DOHH2 (cell line): ENCODE measurements around the gene AUTS2.

Experiments used
- H3F3A ChIP-seq: fragments of 200-600 bp; sonication (generic), shearing (Covaris generic); 2 replicates; pipeline ENCODE4 v1.6.0; 2016; ENCODE audit warnings: antibody characterized with exemption, mild to moderate bottlenecking; ENCODE audit not compliant: control insufficient read depth, insufficient read depth
- H3K27ac ChIP-seq: fragments of 200-600 bp; sonication (generic); 2 replicates; pipeline ENCODE4 v1.5.1; 2014; ENCODE audit warnings: low read depth, mild to moderate bottlenecking, low read length, moderate library complexity
- H3K27me3 ChIP-seq: fragments of 200-600 bp; sonication (generic); 2 replicates; pipeline ENCODE4 v1.6.1; 2014; ENCODE audit warnings: mild to moderate bottlenecking, low read length, mixed read lengths; ENCODE audit not compliant: control insufficient read depth
- H3K36me3 ChIP-seq: fragments of 200-600 bp; sonication (generic); 2 replicates; pipeline ENCODE4 v1.6.1; 2014; ENCODE audit warnings: mild to moderate bottlenecking, low read length, moderate library complexity, mixed read lengths; ENCODE audit not compliant: control insufficient read depth
- H3K4me1 ChIP-seq: fragments of 200-600 bp; sonication (generic); 2 replicates; pipeline ENCODE4 v1.6.1; 2014; ENCODE audit warnings: mild to moderate bottlenecking, low read length, mixed read lengths; ENCODE audit not compliant: control insufficient read depth
- H3K4me2 ChIP-seq: fragments of 200-600 bp; sonication (generic); 2 replicates; pipeline ENCODE4 v1.6.0; 2014; ENCODE audit warnings: mild to moderate bottlenecking, low read length, moderate library complexity
- H3K4me3 ChIP-seq: fragments of 200-600 bp; sonication (generic); 2 replicates; pipeline ENCODE4 v1.5.1; 2014; ENCODE audit warnings: mild to moderate bottlenecking, low read length, mixed read lengths
- H3K79me2 ChIP-seq: fragments of 200-600 bp; sonication (generic); 2 replicates; pipeline ENCODE4 v1.6.1; 2014; ENCODE audit warnings: mild to moderate bottlenecking, low read length, mixed read lengths; ENCODE audit not compliant: control insufficient read depth
- H3K9me2 ChIP-seq: fragments of 200-600 bp; sonication (generic); replicated peaks from 2 replicates; pipeline ENCODE4 v1.6.1; 2014; ENCODE audit warnings: mild to moderate bottlenecking, low read length, mixed read lengths; ENCODE audit not compliant: control insufficient read depth
- H3K9me3 ChIP-seq: fragments of 200-600 bp; sonication (generic); 2 replicates; pipeline ENCODE4 v1.6.1; 2014; ENCODE audit warnings: antibody characterized with exemption, low read length, mixed read lengths; ENCODE audit not compliant: control insufficient read depth, insufficient read depth
- H4K20me1 ChIP-seq: fragments of 200-600 bp; sonication (generic); 2 replicates; pipeline ENCODE4 v1.6.0; 2014; ENCODE audit warnings: low read depth, mild to moderate bottlenecking, antibody characterized with exemption, low read length, moderate library complexity; ENCODE audit not compliant: control insufficient read depth, insufficient read depth
- EZH2phosphoT487 ChIP-seq: fragments of 200-600 bp; sonication (generic); IDR thresholded peaks from 2 replicates; pipeline ENCODE4 v1.6.1; 2017; ENCODE audit warnings: borderline replicate concordance, mild to moderate bottlenecking, antibody characterized with exemption, low read length, moderate library complexity, mixed read lengths
- TF ChIP-seq, protein P1 (sequence below): fragments of 200-600 bp; sonication (generic); IDR thresholded peaks from one replicate; pipeline ENCODE4 v1.5.1; 2014; ENCODE audit warnings: antibody characterized with exemption, mild to moderate bottlenecking, low read depth, low read length; ENCODE audit not compliant: poor library complexity, severe bottlenecking

Gene AUTS2

DNA sequence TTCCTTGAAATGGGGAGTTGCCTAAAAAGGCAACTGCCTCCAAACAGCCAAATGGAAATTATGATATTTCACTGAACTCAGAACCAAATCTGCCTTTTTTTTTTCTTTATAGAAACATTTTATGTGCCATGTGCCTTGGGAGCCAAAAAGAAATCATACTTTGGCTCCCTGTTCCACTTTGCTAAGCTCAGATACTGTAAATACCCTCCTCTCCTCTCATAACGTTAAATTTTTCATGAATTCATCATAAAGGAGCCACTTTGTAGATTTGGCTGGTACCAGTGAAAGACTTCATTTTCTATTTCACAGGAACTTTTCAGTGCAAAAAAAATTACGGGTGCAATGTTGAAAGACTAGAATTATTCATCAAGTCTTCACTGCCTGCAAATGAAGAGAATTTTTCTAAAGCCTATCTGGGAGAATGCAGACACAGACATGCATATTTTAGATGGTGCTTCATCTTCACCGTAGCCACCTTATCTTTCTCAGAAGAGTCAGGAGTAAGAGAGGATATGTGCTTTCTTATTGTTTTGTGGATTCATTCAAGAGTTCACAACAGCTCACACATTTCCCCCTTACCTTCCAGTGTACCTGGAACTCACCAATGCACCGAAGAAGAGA, 791.4 kb downstream of the AUTS2 start:
- H3K27me3 ChIP-seq, result no peaks in the 10 kb centered on the region
- H3K9me2 ChIP-seq, result no peaks in the 10 kb centered on the region
- no peaks in the 10 kb centered on the region for H3K79me2 ChIP-seq
- no peaks in the 10 kb centered on the region for H3K4me1 ChIP-seq
- no peak overlapping the region for H3K4me2 ChIP-seq
- H3K36me3 ChIP-seq, result no peaks in the 10 kb centered on the region
- no peak overlapping the region for H3K4me3 ChIP-seq
- H3K27ac ChIP-seq, result no peak overlapping the region
- no peaks in the 10 kb centered on the region for H3F3A ChIP-seq
- TF ChIP-seq, protein P1, sequence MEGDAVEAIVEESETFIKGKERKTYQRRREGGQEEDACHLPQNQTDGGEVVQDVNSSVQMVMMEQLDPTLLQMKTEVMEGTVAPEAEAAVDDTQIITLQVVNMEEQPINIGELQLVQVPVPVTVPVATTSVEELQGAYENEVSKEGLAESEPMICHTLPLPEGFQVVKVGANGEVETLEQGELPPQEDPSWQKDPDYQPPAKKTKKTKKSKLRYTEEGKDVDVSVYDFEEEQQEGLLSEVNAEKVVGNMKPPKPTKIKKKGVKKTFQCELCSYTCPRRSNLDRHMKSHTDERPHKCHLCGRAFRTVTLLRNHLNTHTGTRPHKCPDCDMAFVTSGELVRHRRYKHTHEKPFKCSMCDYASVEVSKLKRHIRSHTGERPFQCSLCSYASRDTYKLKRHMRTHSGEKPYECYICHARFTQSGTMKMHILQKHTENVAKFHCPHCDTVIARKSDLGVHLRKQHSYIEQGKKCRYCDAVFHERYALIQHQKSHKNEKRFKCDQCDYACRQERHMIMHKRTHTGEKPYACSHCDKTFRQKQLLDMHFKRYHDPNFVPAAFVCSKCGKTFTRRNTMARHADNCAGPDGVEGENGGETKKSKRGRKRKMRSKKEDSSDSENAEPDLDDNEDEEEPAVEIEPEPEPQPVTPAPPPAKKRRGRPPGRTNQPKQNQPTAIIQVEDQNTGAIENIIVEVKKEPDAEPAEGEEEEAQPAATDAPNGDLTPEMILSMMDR, result no peak
- TF ChIP-seq EZH2phosphoT487, result no peak
- H4K20me1 ChIP-seq, result no peaks in the 10 kb centered on the region
- no peaks in the 10 kb centered on the region for H3K9me3 ChIP-seq

DNA sequence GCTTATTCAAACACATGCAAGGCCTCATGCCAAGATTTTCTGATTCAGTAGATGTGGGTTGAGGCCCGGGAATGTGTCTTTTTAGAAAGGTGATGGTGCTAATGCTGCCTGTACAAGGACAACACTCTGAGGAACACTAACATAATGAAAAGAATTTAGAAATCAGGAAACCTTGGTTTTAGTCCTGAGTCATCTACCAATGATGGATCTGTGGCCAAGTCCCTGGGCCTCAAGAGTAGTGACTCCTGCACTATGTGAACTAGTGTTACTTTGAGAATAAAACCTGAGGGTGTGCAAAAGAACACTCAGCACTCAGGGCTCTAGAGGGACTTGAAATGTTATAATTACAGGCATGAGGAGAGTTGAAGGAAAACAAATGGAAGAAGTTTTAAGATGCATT, 792.0 kb downstream of the AUTS2 start:
- H3K79me2 ChIP-seq, result no peaks in the 10 kb centered on the region
- H3K4me2 ChIP-seq, result no peak overlapping the region
- no peaks in the 10 kb centered on the region for H3K27me3 ChIP-seq
- TF ChIP-seq, protein P1, result no peak
- no peak for TF ChIP-seq EZH2phosphoT487
- no peaks in the 10 kb centered on the region for H3K36me3 ChIP-seq
- no peaks in the 10 kb centered on the region for H3F3A ChIP-seq
- H4K20me1 ChIP-seq, result no peaks in the 10 kb centered on the region
- H3K4me3 ChIP-seq, result no peak overlapping the region
- no peaks in the 10 kb centered on the region for H3K9me3 ChIP-seq
- H3K4me1 ChIP-seq, result no peaks in the 10 kb centered on the region
- no peaks in the 10 kb centered on the region for H3K9me2 ChIP-seq
- no peak overlapping the region for H3K27ac ChIP-seq

DNA sequence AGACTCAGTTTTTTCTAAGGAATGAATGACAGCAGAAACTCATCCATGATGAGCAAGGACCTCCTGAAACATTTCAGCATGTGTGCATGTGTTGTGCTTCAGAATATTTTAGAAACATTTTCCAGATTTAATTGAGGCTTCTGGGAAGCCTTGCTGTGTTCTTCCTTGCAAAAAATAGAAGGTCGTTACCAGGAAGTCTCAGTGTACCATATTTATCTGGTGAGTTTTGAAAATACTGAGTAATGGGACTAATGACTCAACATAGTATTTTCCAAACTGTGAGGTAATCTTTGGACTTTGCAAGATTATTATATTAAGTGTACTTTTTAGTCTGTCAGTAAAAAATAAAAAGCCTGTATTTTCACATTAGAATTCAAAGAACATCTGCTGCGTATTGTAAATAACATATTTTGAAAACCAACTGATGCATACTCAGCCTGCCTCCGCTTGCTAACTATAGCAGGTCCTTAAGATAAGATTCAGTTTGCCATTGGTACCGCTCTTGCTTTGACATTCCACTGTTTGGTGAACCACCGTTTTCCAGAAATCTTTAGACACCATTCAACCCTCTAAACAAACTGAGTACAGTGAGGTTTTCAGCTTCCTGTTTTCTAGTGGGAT, 794.1 kb downstream of the AUTS2 start:
- Histone ChIP-seq H3K4me1 (no peaks in the 10 kb centered on the region), H3K36me3 (no peaks in the 10 kb centered on the region), H4K20me1 (no peaks in the 10 kb centered on the region), H3K9me3 (no peaks in the 10 kb centered on the region), H3K79me2 (no peaks in the 10 kb centered on the region), H3K27me3 (no peaks in the 10 kb centered on the region), H3K27ac (no peak overlapping the region), H3F3A (no peaks in the 10 kb centered on the region), H3K4me3 (no peak overlapping the region), H3K4me2 (no peak overlapping the region), H3K9me2 (no peaks in the 10 kb centered on the region)
- TF ChIP-seq, protein P1, result no peak
- no peak for TF ChIP-seq EZH2phosphoT487
